NCI-H2107 (cell line): Measurements from ENCODE around the gene ACADM.
"Not testable (repeated sequence)": the region's sequence is repeated elsewhere in the genome, so short reads cannot be mapped to it uniquely, and the experiment has no call there.

Source experiments
- DNase-seq: peaks from one replicate; lab custom pipeline; 2025; lab: John Stamatoyannopoulos, UW

The ACADM gene

GRCh38 chr1:75742047-75742625 lies 17.6 kb downstream of the ACADM start:
- DNase-seq, result no peak

DNA sequence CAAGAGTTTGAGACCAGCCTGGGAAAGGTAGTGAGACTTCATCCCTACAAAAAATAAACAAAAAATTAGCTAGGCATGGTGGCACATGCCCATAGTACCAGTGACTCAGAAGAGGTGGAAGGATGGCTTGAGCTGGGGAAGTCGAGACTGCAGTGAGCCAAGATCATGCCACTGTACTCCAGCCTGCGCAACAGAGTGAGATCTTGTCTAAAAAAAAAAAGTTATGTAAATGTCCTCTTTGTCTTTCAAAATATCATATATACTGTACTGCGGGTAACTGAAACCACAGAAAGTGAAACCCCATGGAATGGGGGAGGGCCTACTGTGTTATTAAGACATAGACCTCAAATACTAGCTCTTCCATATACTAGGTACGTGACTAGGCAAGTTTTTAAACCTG lies 20.8 kb downstream of the ACADM start:
- no peak for DNase-seq

DNA sequence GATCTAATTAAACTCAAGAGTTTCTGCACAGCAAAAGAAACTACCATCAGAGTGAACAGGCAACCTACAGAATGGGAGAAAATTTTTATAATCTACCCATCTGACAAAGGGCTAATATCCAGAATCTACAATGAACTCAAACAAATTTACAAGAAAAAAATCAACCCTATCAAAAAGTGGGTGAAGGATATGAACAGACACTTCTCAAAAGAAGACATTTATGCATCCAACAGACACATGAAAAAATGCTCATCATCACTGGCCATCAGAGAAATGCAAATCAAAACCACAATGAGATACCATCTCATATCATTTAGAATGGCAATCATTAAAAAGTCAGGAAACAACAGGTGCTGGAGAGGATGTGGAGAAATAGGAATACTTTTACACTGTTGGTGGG lies 32.7 kb downstream of the ACADM start:
- DNase-seq, result not testable (repeated sequence)

- DNase-seq, result not testable (repeated sequence)
These were observed 34.0 kb downstream of the ACADM start for GRCh38 chr1:75758543-75758942.

DNA sequence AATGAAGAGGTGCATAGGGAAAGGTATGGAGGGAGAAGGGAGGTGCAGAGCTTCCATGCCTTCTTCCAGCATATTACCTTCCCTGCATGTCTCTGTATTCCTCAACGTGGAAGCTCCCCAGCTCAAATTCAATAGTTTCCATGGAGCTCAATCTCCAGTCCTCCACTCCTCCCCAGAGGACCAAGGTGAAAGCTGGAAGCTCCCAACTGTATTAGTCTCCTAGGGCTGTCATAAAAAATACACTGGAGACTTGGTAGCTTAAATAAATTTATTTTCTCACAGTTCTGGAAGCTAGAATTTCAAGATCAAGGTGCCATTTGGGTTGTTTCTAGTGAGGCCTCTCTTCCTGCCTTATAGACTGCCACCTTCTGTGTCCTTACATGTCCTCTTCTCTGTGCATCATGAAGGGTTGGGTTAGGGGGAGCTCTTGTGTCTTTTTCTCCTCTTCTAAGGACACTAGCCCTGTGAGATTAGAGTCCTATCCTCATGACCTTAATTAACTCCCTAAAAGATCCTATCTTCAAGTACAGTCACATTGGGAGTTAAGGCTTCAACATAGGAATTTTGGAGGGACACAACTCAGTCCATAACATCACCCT lies 39.6 kb downstream of the ACADM start:
- DNase-seq, result no peak

DNA sequence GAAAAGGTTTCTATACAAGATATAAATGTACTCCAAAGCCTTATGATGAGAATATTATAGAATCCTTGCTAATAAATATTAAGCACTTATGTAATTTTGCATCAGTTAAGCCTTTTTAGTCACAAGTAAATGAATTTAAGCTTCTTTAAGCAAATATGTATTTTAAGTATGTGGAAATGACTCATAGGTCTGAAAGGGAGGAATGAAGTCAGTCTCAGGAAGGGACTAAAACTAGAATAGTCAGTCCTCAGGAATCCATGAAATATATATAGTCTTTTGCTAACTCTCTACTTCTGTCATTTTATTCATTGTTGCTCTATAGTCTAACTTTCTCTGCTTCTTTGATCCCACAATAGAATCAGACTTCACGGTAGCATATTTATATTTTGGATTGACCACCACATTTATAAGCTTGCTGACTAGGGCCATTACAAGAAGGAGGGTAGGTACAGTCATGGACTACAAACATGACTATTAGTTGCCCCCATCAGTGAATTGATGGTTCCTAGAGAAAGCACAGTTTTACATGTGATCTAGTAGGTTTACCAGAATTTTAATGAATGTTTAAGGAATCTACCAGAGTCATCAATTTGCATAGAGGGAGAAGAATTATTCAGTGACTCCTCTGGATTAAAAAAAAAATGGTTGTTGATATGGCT lies 41.3 kb downstream of the ACADM start:
- DNase-seq, result no peak

DNA sequence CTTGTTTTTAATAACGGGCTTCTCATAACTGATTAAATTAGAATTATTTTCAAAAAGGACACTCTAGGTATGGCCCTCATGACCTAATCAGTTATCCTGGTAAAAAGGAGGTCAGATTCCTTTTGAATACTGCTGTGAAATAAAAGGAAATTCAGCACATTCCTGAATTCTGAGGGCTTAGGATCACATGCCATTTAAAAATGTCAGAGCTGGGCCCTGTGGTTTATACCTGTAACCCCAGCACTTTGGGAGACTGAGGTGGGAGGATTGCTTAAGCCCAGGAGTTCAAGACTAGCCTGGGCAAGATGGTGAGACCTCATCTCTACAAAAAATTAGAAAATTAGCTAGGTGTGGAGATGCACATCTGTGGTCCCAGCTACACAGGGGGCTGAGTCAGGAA lies 43.5 kb downstream of the ACADM start:
- DNase-seq, result no peak

DNA sequence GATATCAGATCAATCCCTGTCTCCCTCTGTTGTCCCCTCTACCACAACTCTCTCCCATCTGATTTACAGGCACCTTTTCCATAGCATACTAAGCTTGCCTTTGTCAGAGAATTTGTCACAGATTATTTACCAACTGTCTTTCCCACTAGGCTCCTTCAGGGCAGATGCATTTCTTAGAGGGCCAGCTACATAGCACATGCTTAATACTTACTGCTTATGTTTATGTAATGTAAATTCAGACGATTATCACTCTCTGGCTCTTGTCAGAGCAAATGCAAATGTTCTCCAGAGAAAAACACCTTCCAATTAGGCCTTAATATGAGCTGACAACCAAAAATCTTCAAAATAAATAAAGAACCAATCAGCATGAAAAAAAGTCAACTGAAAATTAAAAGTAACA lies 46.3 kb downstream of the ACADM start:
- DNase-seq, result no peak

DNA sequence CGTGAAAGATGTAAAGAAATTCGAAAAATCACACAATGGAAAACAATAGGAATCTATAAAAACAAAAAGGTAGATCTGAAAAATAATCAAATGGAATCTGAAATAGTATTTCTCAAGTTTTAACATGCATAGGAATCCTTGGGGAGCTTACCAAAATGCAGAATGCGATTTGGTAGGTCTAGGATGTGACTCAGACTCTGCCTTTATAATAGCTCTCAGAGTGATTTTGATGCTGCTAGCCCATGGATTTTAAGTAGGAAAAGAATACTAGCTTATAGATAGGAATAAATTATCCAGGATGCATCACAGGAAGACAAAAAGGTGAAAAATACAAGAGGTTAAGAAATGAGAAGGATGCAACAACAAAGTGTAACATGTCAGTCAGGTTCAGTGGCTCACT lies 47.5 kb downstream of the ACADM start:
- DNase-seq, result no peak

DNA sequence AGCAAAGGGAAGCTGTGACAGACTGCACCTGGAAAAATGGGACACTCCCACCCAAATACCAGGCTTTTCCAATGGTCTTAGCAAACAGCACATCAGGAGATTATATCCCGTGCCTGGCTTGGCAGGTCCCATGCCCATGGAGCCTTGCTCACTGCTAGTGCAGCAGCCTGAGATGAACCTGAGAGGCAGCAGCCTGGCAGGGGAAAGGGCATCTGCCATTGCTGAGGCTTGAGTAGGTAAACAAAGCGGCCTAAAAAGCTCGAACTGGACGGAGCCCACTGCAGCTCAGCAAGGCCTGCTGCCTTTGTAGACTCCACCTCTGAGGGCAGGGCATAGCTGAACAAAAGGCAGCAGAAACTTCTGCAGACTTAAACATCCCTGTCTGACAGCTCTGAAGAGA lies 53.3 kb downstream of the ACADM start:
- not testable (repeated sequence) for DNase-seq

DNA sequence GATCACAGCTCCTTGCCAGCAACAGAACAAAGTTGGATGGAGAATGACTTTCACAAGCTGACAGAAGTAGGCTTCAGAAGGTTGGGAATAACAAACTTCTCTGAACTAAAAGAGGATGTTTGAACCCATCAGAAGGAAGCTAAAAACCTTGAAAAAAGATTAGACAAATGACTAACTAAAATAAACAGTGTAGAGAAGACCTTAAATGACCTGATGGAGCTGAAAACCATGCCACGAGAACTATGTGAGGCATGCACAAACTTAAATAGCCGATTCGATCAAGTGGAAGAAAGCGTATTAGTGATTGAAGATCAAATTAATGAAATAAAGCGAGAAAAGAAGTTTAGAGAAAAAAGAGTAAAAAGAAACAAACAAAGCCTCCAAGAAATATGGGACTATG lies 54.2 kb downstream of the ACADM start:
- not testable (repeated sequence) for DNase-seq

- DNase-seq, result not testable (repeated sequence)
These were observed 55.7 kb downstream of the ACADM start for GRCh38 chr1:75780183-75780582.

DNA sequence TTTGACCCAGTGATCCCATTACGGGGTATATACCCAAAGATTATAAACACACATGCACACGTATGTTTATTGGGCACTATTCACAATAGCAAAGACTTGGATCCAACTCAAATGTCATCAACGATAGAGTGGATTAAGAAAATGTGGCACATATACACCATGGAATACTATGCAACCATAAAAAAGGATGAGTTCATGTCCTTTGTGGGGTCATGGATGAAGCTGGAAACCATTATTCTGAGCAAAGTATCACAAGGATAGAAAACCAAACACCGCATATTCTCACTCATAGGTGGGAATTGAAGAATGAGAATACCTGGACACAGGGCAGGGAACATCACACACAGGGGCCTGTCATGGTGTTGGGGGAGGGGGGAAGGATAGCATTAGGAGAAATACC lies 59.4 kb downstream of the ACADM start:
- not testable (repeated sequence) for DNase-seq

- no peak for DNase-seq
These were observed 60.9 kb downstream of the ACADM start for GRCh38 chr1:75785320-75785982.

DNA sequence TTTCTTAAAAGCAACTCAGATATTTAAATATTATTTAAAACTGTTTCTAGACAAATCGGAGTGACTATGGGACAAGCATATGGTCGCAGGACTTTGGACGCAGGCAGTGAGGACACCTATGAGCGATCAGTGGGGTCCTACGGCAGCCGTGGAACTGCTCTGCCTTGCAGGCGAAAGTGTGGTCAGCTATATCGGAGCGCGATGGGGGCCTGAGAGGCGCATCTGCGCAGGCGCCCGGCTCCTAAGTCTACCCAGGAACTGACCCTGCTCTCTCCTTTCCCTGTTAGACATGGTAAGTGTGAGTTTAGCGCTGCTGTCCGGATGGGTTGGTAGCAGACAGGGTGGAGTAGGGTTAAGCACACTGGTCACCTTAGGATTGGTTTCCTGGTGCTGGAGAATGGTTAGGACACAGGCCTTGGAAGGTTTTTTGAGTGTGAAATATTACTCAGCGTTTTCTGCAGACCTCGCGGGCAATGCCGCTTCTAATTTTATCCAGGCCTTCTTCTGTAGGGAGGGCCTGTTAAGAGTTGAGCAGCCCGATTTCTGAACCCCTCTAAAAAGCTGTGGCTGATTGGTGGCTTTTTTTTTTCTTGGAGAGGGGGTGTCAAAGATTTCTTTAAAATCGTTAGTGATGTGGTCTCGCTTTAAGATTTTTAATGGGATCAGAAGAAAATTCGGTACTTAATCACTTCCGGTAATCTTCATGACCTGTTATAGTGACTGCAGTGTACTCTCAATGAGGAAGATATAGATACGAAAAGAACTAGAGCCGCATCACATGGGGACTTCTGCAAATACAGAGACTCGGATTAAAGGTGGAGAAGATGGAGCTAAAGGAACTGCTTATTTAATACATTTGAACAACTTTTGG lies 61.7 kb downstream of the ACADM start, which contains the start of gene RABGGTB:
TSS of gene RABGGTB (plus strand) at position 274 of the 871 bp plus-strand sequence. CDS start at position 290, 16 bp downstream.
- peak; percentile 92 for DNase-seq

- no peak for DNase-seq
These were observed 62.5 kb downstream of the ACADM start for GRCh38 chr1:75786901-75787493.

GRCh38 chr1:75787524-75787923 lies 63.0 kb downstream of the ACADM start:
- DNase-seq, result no peak

DNA sequence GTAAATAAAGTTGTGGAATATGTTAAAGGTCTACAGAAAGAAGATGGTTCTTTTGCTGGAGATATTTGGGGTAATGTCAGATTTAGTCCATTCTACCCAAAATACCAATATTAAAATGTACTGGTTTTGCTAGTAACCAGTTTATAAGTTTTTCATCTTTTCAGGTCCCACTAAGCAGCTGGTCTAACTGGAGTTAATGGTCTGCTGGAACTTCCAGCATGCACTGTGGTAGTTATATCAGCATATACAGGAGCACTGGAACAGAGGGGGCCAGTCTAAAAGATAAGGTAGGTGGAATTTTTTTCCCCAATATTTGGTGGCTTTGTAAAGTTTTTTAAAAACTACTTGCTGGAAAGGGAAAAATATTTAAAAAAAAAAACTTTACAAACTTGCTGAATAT lies 65.5 kb downstream of the ACADM start:
- no peak for DNase-seq

DNA sequence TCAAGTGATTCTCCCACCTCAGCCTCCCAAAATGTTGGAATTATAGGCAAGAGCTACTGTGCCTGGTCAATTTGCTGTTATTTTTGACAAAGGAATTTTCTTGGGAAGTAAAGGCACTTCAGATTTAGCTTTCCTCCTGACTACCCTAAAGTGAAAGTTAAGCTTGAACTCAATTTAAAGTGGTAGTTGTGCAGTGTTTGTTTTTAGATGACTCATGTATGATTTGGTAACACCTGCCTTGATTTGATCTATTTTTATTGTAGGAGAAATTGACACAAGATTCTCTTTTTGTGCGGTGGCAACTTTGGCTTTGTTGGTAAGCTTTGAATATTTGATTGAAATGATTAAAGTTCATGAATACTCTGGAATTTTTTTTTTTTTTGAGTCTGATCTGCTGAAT lies 66.5 kb downstream of the ACADM start:
- no peak for DNase-seq

DNA sequence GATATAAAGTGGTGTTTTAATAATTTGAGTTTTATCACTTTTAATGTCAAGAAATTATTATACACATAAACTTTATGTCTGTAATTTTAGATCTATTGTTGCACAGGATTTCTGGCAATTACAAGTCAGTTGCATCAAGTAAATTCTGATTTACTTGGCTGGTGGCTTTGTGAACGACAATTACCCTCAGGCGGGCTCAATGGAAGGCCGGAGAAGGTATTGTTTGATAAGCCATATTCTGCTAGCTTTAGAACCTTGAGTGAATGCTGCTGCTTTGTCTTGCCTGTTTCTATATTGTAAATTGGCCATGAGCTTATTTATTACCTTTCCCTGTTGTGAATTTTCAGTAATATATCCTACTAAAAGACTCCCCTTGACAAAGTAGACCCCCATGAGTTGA lies 67.6 kb downstream of the ACADM start:
- DNase-seq, result no peak

- no peak for DNase-seq
These were observed 69.9 kb downstream of the ACADM start for GRCh38 chr1:75794382-75794781.
